Fibroblast of villous mesenchyme (primary cell): ENCODE measurements around the gene EIF3K. TPM values are rescaled to one million over a fixed set of nuclear protein-coding genes. Genes with fewer than 3 reads are reported as not detected.

Source experiments
- DNase-seq: peaks from one replicate; pipeline ENCODE4 v3.0.0-alpha.2; 2010; ENCODE audit warnings: low read depth
- H3K4me3 ChIP-seq: 2 replicates; pipeline ENCODE4 v1.5.1; 2011; ENCODE audit warnings: low read depth, mild to moderate bottlenecking, low read length
- CTCF ChIP-seq: IDR thresholded peaks from 2 replicates; pipeline ENCODE4 v1.5.1; 2012; ENCODE audit warnings: low read depth, mild to moderate bottlenecking, low read length; ENCODE audit not compliant: insufficient read depth
- total RNA-seq: library from RNA; depleted of rRNA; stranded (reverse); fragments of >200 nt; gene quantifications from 2 replicates; pipeline ENCODE4 v1.2.3, GENCODE V29; 2012

EIF3K gene
- total RNA-seq, 1 donor = 152 TPM

DNA sequence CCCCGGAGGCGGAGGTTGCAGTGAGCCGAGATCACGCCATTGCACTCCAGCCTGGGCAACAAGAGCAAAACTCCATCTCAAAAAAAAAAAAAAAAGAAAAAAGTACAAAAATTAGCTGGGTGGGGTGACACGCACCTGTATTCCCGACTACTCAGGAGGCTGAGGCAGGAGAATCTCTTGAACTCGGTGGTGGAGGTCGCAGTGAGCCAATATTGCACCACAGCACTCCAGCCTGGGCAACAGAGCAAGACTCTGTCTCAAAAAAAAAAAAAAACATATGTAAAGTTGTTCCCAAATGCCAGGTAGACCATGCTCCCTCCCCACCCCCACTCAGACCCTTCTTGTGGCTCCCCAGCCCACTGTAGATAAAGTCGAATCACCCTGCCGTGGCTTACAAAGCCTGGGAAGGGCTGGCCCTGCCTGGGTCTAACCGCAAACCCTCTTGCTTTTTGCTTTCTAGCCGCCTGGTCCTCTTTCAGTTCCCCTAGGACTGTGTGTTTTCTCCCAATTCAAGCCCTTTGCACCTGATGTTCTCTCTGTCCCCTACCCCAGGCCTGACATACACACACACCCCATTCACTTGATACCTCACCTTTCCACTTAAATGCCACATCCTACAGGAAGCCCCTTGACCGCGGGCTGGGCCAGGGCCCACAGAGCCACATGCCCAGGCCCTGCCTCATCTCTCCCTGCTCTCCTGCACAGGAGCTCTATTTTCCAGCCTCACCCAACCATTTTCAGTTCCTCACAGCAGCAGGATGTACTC lies 35.6 kb upstream of the EIF3K start:
- no peak for DNase-seq
- no peak for TF ChIP-seq CTCF
- no peak overlapping the region for H3K4me3 ChIP-seq

DNA sequence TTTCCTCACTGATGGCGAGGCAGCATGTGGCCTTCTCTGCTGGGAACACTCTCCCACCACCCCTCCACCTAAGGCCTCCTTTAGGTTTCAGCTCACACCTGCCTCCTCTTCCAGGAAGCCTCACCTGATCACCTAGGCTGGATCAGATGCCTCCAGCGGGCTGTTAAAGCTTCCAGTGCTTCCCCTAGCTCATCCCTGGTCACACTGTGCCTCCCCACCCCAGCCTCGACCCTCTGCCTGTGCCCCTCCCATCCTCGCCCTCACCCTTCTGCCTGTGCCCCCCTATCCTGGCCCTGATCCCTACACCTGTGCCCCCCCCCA lies 35.0 kb upstream of the EIF3K start:
- H3K4me3 ChIP-seq = no peak overlapping the region
- no peak for TF ChIP-seq CTCF
- no peak for DNase-seq

- DNase-seq = no peak
- no peak overlapping the region for H3K4me3 ChIP-seq
- no peak for TF ChIP-seq CTCF
Measured at GRCh38 chr19:38587562-38587961, 31.4 kb upstream of the EIF3K start.

DNA sequence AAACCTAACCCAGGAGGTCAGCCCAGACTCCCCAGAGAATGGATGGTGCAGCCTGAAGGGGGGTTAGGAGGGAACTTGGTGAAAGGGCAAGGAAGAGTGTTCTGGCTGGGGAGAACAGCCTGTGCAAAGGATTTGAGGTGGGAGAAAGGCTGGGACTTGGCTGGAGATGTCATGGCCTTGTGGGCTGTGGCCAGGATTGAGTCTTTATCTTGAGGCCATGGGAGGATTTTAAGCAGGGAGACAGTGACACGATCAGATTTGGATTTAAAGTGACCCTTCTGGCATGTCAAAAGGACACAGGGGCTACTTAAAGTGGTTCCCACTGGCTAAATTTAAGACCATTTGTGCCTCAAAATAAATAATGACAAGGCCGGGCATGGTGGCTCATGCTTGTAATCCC lies 30.9 kb upstream of the EIF3K start:
- TF ChIP-seq CTCF = no peak
- no peak for DNase-seq
- no peak overlapping the region for H3K4me3 ChIP-seq

DNA sequence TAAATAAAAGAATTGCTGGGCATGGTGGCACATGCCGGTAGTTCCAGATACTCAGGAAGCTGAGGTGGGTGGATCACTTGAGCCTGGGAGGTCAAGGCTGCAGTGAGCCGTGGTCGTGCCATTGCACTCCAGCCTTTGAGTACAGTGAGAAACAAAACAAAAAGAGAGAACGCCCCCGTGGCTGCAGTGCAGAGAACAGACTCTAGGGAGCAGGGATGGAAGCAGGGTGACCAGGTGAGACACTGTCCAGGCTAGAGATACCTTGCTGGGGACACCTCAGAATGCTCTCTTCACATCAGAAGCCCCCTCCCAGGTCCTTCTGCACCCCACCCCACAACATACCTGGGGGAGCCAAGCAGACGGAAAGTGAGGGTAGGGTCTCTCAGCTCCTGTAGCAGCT lies 26.0 kb upstream of the EIF3K start:
- no peak for TF ChIP-seq CTCF
- H3K4me3 ChIP-seq = no peak overlapping the region
- DNase-seq = no peak

- no peak for TF ChIP-seq CTCF
- H3K4me3 ChIP-seq = no peak overlapping the region
- DNase-seq = no peak
Measured at GRCh38 chr19:38596057-38596981, 22.7 kb upstream of the EIF3K start.

DNA sequence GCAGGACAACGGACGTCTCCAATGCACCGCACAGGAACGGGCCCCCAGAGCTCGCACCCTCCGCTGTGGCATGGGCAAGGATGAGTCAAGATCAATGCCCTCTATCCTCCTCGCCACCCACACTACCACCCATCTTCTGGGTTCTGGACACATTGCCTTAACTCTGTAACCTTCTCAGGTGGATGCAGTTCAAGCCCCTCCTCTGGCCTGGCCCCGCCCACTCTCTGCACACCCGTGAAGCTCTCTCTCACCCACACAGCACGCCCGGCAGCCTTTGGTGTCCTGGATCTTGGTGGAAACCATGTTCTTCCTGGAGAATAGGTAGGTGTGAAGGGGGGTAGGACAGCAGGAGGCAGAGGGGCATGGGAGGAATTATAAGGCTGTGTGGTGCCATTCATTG lies 21.9 kb upstream of the EIF3K start:
- no peak overlapping the region for H3K4me3 ChIP-seq
- no peak for TF ChIP-seq CTCF
- DNase-seq = no peak
